Fibroblast of the aortic adventitia (primary cell): Measurements from ENCODE around the gene CRYBB3. TPM values are rescaled to one million over a fixed set of nuclear protein-coding genes. Genes with fewer than 3 reads are reported as not detected.

Source experiments
- DNase-seq: peaks from one replicate; pipeline ENCODE4 v3.0.0-alpha.2; 2010; ENCODE audit warnings: low read depth
- H3K4me3 ChIP-seq: 2 replicates; pipeline ENCODE4 v1.5.1; 2011; ENCODE audit warnings: low read depth, mild to moderate bottlenecking, control low read depth, low read length, moderate library complexity
- total RNA-seq: library from RNA; depleted of rRNA; stranded (reverse); fragments of >200 nt; gene quantifications from 2 replicates; pipeline ENCODE4 v1.2.3, GENCODE V29; 2012; ENCODE audit warnings: low replicate concordance
- TF ChIP-seq, protein P1 (sequence below): IDR thresholded peaks from 2 replicates; pipeline ENCODE4 v1.5.1; 2011; ENCODE audit warnings: mild to moderate bottlenecking, low read length, control low read depth, inconsistent platforms; ENCODE audit not compliant: insufficient read depth

CRYBB3 gene
- total RNA-seq, 1 donor, result not detected

DNA sequence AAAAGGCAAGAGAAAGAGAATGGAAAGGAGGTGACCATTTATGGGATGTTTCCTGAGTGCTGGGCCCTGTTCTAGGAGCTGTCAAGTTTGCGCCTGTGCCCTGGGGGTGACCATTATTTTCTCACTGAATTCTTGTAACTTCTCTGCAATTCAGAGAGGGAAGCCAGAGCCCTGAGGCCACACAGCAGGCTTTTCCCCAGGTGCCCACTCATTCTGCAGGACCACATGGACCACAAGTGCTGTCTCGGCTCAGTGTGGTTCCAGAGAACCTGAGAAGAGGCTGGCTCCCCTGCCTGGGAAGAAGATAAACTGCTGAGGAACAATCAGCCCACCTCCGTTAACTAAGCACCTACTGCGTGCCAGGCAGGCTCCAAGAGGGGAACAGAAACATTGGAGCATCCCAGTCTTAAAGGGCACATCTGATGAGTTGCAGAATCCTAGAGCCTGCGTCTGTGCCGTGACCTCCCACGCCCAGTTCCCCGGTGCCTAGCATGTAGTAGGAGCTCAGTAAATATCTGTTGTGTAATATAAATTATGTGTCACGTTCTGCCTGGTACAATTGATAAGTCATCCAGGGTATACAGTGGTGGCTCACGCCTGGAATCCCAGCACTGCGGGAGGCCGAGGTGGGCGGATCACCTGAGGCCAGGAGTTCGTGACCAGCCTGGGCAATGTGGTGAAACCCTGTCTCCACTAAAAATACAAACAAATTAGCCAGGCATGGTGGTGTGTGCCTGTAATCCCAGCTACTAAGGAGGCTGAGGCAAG is 31.6 kb upstream of the CRYBB3 start:
- TF ChIP-seq, protein P1, sequence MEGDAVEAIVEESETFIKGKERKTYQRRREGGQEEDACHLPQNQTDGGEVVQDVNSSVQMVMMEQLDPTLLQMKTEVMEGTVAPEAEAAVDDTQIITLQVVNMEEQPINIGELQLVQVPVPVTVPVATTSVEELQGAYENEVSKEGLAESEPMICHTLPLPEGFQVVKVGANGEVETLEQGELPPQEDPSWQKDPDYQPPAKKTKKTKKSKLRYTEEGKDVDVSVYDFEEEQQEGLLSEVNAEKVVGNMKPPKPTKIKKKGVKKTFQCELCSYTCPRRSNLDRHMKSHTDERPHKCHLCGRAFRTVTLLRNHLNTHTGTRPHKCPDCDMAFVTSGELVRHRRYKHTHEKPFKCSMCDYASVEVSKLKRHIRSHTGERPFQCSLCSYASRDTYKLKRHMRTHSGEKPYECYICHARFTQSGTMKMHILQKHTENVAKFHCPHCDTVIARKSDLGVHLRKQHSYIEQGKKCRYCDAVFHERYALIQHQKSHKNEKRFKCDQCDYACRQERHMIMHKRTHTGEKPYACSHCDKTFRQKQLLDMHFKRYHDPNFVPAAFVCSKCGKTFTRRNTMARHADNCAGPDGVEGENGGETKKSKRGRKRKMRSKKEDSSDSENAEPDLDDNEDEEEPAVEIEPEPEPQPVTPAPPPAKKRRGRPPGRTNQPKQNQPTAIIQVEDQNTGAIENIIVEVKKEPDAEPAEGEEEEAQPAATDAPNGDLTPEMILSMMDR, result no peak
- no peak for DNase-seq
- H3K4me3 ChIP-seq, result no peak overlapping the region

DNA sequence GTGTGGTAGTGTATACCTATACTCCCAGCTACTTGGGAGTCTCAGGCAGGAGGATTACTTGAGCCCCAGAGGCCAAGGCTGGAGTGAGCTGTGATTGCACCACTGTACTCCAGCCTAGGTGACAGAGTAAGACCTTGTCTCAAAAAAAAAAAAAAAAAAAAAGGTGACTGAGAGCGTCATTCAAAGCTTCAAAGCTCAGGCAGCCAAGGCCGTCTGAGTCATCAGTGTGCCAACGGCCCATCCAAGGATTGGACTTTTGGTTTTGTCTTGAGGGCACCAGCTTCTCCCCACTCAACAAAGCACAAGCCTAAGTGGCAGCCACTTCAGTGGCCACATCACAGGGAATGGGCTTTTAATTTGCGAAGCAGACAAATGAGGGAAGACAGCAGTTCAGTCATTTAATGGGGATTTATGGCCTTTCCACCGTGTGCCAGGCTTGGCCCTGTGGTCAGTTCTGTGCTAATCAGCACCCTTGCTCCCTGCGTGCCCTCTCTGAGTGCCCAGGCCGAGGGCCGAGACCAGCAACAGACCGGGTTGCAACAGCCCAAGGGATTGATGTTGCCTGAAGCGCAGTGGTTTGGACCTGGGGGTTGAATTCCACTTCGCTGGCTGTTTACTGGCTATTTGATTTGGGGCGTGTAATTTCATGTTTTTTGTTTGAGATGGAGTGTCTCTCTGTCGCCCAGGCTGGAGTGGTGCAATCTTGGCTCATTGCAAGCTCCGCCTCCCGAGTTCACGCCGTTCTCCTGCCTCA is 30.2 kb upstream of the CRYBB3 start:
- no peak overlapping the region for H3K4me3 ChIP-seq
- DNase-seq, result no peak
- TF ChIP-seq, protein P1, result no peak

DNA sequence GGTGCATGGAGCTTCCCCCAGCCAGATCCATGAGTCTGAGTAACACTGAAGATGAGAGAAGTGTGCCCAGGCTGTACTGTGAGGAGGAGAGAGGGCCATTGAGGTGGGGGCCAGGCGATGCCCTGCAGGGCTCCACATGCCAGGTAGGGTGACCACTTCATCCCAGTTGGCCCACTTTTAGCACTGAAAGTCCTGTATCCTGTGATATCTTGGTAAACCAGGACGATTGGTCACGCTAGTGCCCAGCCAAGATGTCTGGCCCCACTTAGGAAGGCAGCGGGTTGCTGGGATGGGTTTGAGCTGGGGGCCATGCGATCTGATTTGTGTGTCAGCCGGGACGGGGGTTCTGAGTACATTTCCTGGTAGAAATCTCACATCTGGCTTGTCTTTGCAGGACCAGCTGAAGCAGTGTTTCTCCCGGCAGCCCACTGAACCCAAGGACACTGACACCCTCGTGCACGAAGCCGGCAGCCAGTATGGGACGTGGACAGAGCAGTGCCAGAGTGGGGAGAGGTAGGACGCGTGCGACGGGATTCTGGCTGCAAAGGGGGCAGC is 29.2 kb upstream of the CRYBB3 start:
- TF ChIP-seq, protein P1, result no peak
- H3K4me3 ChIP-seq, result no peak overlapping the region
- DNase-seq, result no peak

DNA sequence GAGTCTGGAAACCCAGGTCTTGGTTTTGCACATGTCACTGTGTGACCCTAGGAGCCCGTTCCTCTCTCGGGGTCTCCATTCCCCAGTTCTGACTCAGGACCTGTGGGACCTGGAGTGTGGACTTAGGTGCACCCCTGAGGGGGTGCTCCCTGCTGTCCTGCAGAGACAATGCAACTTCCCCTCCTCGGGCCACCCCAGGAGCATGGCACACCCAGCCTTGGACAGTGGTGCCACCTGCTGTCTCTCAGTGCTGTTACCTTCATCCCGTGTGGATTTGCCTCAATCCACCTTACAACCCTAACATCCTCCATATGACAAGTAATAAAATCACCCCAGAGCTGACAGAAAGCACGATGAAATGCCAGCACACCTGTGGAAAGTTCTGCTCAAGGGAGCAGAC is 27.5 kb upstream of the CRYBB3 start:
- TF ChIP-seq, protein P1, result peak; percentile 21
- H3K4me3 ChIP-seq, result no peak overlapping the region
- no peak for DNase-seq

DNA sequence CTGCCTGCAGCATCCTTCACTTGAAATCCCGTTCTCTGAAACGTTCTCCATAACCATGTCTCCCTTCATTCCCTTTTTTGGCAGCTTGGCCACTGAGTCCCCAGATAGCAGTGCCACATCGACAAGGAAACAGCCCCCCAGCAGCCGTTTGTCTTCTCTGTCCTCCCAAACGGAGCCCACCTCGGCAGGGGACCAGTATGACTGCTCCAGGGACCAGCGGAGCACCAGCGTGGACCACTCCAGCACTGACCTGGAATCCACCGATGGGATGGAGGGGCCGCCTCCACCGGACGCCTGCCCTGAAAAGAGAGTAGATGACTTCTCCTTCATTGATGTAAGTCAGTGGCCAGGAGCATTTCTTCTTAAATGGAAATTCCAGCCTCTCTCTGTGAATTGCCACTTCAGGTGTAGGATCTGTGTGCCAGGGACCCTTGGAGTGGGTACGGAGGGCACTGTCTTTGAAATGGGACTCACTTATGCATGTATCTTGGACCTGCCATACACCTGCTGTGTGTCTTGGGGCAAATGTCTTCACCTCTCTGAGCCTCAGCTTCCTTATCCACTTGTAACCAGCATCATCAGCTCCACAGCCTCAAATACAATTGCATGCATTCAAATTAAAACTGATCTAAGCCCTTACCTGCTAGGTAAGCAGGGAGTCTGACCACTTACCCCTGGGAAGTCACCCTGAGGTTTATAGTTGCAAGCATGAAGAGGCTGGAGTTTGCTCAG is 25.3 kb upstream of the CRYBB3 start:
- no peak overlapping the region for H3K4me3 ChIP-seq
- no peak for DNase-seq
- TF ChIP-seq, protein P1, result no peak

DNA sequence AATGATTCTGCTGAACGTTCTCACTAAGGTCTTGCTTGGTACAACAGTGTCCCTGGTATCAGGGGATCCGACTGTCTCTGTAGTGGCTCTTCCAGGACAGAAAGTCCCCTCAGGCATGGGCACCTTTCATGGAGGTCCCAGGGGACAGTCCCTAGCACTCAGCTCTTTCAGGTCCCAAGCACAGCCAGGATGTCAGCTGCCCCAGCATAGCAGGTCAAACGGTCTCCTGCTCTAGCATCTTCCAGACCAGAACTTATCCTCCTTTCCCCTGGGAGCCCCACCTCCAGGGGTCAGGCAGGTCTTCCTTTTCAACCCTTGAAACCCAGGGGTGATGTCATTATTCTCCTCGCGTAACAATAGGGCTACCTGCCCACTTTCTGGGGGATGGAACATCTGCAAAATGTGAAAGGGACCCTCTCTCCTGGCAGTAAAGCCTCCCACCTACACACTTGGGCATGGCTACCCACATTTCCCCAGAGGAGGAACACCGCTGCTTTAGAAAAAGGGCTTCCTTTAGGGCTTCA is 24.7 kb upstream of the CRYBB3 start:
- TF ChIP-seq, protein P1, result no peak
- H3K4me3 ChIP-seq, result no peak overlapping the region
- no peak for DNase-seq
